Measurements from ENCODE around the gene MYLK4. TPM values are rescaled to one million over a fixed set of nuclear protein-coding genes. Genes with fewer than 3 reads are reported as not detected.

The MYLK4 gene
- total RNA-seq (0.32 and 0.62 TPM in 2 replicates), polyA plus RNA-seq (0.29 and 0.41 TPM in 2 replicates), polyA minus RNA-seq (0.51 and 0.78 TPM in 2 replicates), Bru-seq, nascent RNA (percentile 35 among the genes with signal in this experiment), BruChase-seq, experiment 1, labeled RNA remaining after a 6-hour chase (percentile 39 among the genes with signal in this experiment), BruChase-seq, experiment 2, labeled RNA remaining after a 2-hour chase (percentile 44 among the genes with signal in this experiment)
- 0.23 and 0.27 TPM in 2 replicates for polyA plus RNA-seq (2011; cell fraction: cytosol; rRNA removed)
- 1.9 and 2.3 TPM in 2 replicates for polyA plus RNA-seq (2011; cell fraction: nucleus; rRNA removed)
- 0.42 and 0.44 TPM in 2 replicates for polyA plus RNA-seq (2012)
- polyA minus RNA-seq (2011; cell fraction: cytosol; rRNA and poly(A)+ RNA removed) = not detected
- polyA minus RNA-seq (2011; cell fraction: nucleus; rRNA and poly(A)+ RNA removed) = 0.87 and 0.91 TPM in 2 replicates
- long read RNA-seq, partial matches to known transcripts = 0 of 1 reads
- long read RNA-seq, other reads (novel, unspliced or antisense) = 1 of 1 reads

- FAIRE-seq = no peak
- no peak within 1 kb of the TSS for H3K4me3 ChIP-seq (replicated peaks in 1 of 3; ENCODE audit: insufficient read depth in 1 of 3, low read depth in 1 of 3, low read length in 3 of 3)
- H3K4me2 ChIP-seq (ENCODE audit: insufficient read depth, low read length) = no peak within 1 kb of the TSS
Observed at GRCh38 chr6:2750832-2751231, at the start of gene MYLK4. Gene MYLK4, minus strand, starts transcription at chr6:2750922. Its CDS starts 1,628 bp downstream, at chr6:2749294.

GRCh38 chr6:2799936-2800527 lies 49.3 kb upstream of the MYLK4 start:
- CTCF ChIA-PET = interaction anchor here (0.5 to 2.0 kb wide), 5 partner anchors 8 to 1276 kb away, joined by 3 to 12 read pairs (median 3); no protein-coding TSS in a partner anchor
- no peaks in the 10 kb centered on the region for H3K27me3 ChIP-seq (ENCODE audit: control insufficient read depth in 2 of 2, insufficient read depth in 2 of 2, low read length in 2 of 2)
- H3K4me2 ChIP-seq (ENCODE audit: insufficient read depth, low read length) = no peak overlapping the region
- H3K36me3 ChIP-seq (ENCODE audit: control insufficient read depth in 2 of 2, extremely low read depth in 1 of 2, insufficient read depth in 2 of 2, low read length in 2 of 2) = no peaks in the 10 kb centered on the region
- FAIRE-seq (peak; percentile 72), DNase-seq (ENCODE audit: low read depth, low spot score) (peak; percentile 87)
- H3K79me2 ChIP-seq (ENCODE audit: control insufficient read depth, insufficient read depth, low read length) = no peaks in the 10 kb centered on the region
- intact Hi-C loops (cut with micrococcal nuclease) (no loop called here), dilution Hi-C loops (cut with MboI; ENCODE audit: extremely low pct_ligation_motif_present, low sequenced_read_pairs) (no loop called here)
- no peaks in the 10 kb centered on the region for H3K9me3 ChIP-seq (replicated peaks; ENCODE audit: control insufficient read depth, insufficient read depth, low read length)
- H3K4me3 ChIP-seq (replicated peaks in 1 of 3; ENCODE audit: insufficient read depth in 1 of 3, low read depth in 1 of 3, low read length in 3 of 3) = no peak overlapping the region
- H2AFZ ChIP-seq (ENCODE audit: low read depth, low read length) = no peak overlapping the region
- TF ChIP-seq GATA2 (IDR thresholded peaks at IDR 0.05; ENCODE audit: insufficient read depth, insufficient read length, low read depth, low read length) = peak; percentile 58
- TF ChIP-seq POLR2AphosphoS5 (IDR thresholded peaks at IDR 0.05; ENCODE audit: insufficient read depth, low read depth, low read length) = no peak
- TF ChIP-seq EZH2 (IDR thresholded peaks at IDR 0.05; ENCODE audit: borderline replicate concordance, low read depth, low read length, severe bottlenecking) = no peak
- no peak for TF ChIP-seq CTCF (IDR thresholded peaks at IDR 0.05; ENCODE audit: extremely low read depth in 1 of 2, insufficient read depth in 1 of 2, low read depth in 1 of 2, low read length in 2 of 2)
- no peak for TF ChIP-seq POLR2A (IDR thresholded peaks at IDR 0.05; ENCODE audit: low read depth, low read length)
- no peak for TF ChIP-seq FOS (IDR thresholded peaks at IDR 0.05; ENCODE audit: borderline replicate concordance, insufficient read depth, low read length)
- TF ChIP-seq MYC (IDR thresholded peaks at IDR 0.05; ENCODE audit: low read depth, low read length) = no peak
- peak; percentile 67 for TF ChIP-seq JUN (IDR thresholded peaks at IDR 0.05; ENCODE audit: borderline replicate concordance, insufficient read depth, insufficient read length, low read depth)
- TF ChIP-seq MAX (IDR thresholded peaks at IDR 0.05; ENCODE audit: insufficient read depth, insufficient read length) = peak; percentile 82
- BruUV-seq (replicated peaks) = no TSS peak
- no peak overlapping the region for H3K27ac ChIP-seq (ENCODE audit: insufficient read depth, low read depth, low read length)
- no peak overlapping the region for H3K9ac ChIP-seq (replicated peaks; ENCODE audit: extremely low read depth, insufficient read depth, low read length)
- POLR2A ChIA-PET = no interaction called here
- H4K20me1 ChIP-seq (replicated peaks; ENCODE audit: control insufficient read depth, extremely low read depth, insufficient read depth, low read length) = no peaks in the 10 kb centered on the region
- peaks cover 19% of the 10 kb centered on the region for H3K4me1 ChIP-seq (ENCODE audit: control insufficient read depth, extremely low read depth, insufficient read depth, low read length)
- H3K9me1 ChIP-seq (replicated peaks; ENCODE audit: control insufficient read depth, extremely low read depth, insufficient read depth, low read length) = no peaks in the 10 kb centered on the region

More at GRCh38 chr6:2750832-2751231, at the start of gene MYLK4:
- peaks cover 0 to 1% of the 10 kb centered on the region in 2 experiments for H3K27me3 ChIP-seq (ENCODE audit: control insufficient read depth in 2 of 2, insufficient read depth in 2 of 2, low read length in 2 of 2)
- CTCF ChIA-PET = interaction anchor here (0.7 to 7.1 kb wide), 32 partner anchors 8 to 1158 kb away, joined by 3 to 116 read pairs (median 5); no protein-coding TSS in a partner anchor
- BruUV-seq (replicated peaks) = no TSS peak
- dilution Hi-C loops (cut with MboI; ENCODE audit: extremely low pct_ligation_motif_present, low sequenced_read_pairs) (no loop called here), intact Hi-C loops (cut with micrococcal nuclease) (loop anchor here (1.0 kb wide), 3 partner anchors 13 to 1155 kb away; no protein-coding TSS in a partner anchor)
- H2AFZ ChIP-seq (ENCODE audit: low read depth, low read length) = no peak within 1 kb of the TSS
- POLR2A ChIA-PET = no interaction called here
- no peaks in the 10 kb centered on the region for H3K4me1 ChIP-seq (ENCODE audit: control insufficient read depth, extremely low read depth, insufficient read depth, low read length)
- DNase-seq (ENCODE audit: low read depth, low spot score) = no peak
- no peaks in the 10 kb centered on the region for H4K20me1 ChIP-seq (replicated peaks; ENCODE audit: control insufficient read depth, extremely low read depth, insufficient read depth, low read length)
- no peak within 1 kb of the TSS for H3K27ac ChIP-seq (ENCODE audit: insufficient read depth, low read depth, low read length)
- no peaks in the 10 kb centered on the region for H3K9me3 ChIP-seq (replicated peaks; ENCODE audit: control insufficient read depth, insufficient read depth, low read length)
- H3K9me1 ChIP-seq (replicated peaks; ENCODE audit: control insufficient read depth, extremely low read depth, insufficient read depth, low read length) = no peaks in the 10 kb centered on the region
- H3K36me3 ChIP-seq (ENCODE audit: control insufficient read depth in 2 of 2, extremely low read depth in 1 of 2, insufficient read depth in 2 of 2, low read length in 2 of 2) = no peaks in the 10 kb centered on the region
- no peak within 1 kb of the TSS for H3K9ac ChIP-seq (replicated peaks; ENCODE audit: extremely low read depth, insufficient read depth, low read length)
- TF ChIP-seq FOS (IDR thresholded peaks at IDR 0.05; ENCODE audit: borderline replicate concordance, insufficient read depth, low read length) = no peak
- TF ChIP-seq MYC (IDR thresholded peaks at IDR 0.05; ENCODE audit: low read depth, low read length) = no peak
- no peak for TF ChIP-seq POLR2AphosphoS5 (IDR thresholded peaks at IDR 0.05; ENCODE audit: insufficient read depth, low read depth, low read length)
- no peaks in the 10 kb centered on the region for H3K79me2 ChIP-seq (ENCODE audit: control insufficient read depth, insufficient read depth, low read length)
